ENCODE measurements around the gene IQUB. TPM values are rescaled to one million over a fixed set of nuclear protein-coding genes. Genes with fewer than 3 reads are reported as not detected.
"Not testable (repeated sequence)": the region's sequence is repeated elsewhere in the genome, so short reads cannot be mapped to it uniquely, and the experiment has no call there.

The IQUB gene
- total RNA-seq, 1 donor from 2014 or later, result not detected

GRCh38 chr7:123533553-123533917 is 860 bp downstream of the IQUB start:
- peak overlapping the region; percentile 97 for H3K4me3 Mint-ChIP-seq
- no peak for DNase-seq
- H3K9me3 Mint-ChIP-seq, result no peaks in the 10 kb centered on the region
- H3K27me3 Mint-ChIP-seq, result peaks cover 29% of the 10 kb centered on the region
- no peaks in the 10 kb centered on the region for H3K36me3 Mint-ChIP-seq (ENCODE audit: low read depth)
- peaks cover 22% of the 10 kb centered on the region for H3K4me1 Mint-ChIP-seq
- no peak overlapping the region for H3K27ac Mint-ChIP-seq
- intact Hi-C loops (cut with micrococcal nuclease), result no loop called here

GRCh38 chr7:123532788-123533552 is 1.4 kb downstream of the IQUB start:
- H3K36me3 Mint-ChIP-seq (ENCODE audit: low read depth); intact Hi-C loops (cut with micrococcal nuclease); H3K9me3 Mint-ChIP-seq; H3K27ac Mint-ChIP-seq: not testable (repeated sequence)
- peak overlapping the region; percentile 46 for H3K4me3 Mint-ChIP-seq
- H3K4me1 Mint-ChIP-seq, result peaks cover 17% of the 10 kb centered on the region
- peak; percentile 82 for DNase-seq
- peaks cover 29% of the 10 kb centered on the region for H3K27me3 Mint-ChIP-seq

DNA sequence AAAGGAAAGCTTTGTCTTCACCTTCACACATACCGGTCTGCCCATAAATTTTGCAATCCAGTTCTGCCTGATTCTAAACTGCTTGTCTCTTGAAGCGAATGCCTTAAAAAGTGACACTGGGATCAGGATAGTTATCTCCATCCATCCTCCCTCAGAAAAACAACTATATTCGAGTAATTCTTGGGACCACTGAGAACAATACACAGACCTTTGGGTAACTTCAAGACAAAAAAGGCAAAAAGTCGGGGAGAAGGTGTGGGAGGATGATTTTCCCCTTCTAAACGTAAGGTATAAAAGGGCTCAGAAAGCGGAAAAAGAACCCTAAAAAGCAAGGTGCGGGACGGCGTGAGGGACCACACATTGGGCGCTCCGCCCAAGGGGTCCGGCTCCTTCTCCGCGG is 2.1 kb downstream of the IQUB start:
- DNase-seq; H3K36me3 Mint-ChIP-seq (ENCODE audit: low read depth); H3K27ac Mint-ChIP-seq; intact Hi-C loops (cut with micrococcal nuclease); H3K9me3 Mint-ChIP-seq: not testable (repeated sequence)
- Mint-ChIP-seq H3K4me3 (peak overlapping the region; percentile 60), H3K4me1 (peaks cover 17% of the 10 kb centered on the region), H3K27me3 (peaks cover 29% of the 10 kb centered on the region)

DNA sequence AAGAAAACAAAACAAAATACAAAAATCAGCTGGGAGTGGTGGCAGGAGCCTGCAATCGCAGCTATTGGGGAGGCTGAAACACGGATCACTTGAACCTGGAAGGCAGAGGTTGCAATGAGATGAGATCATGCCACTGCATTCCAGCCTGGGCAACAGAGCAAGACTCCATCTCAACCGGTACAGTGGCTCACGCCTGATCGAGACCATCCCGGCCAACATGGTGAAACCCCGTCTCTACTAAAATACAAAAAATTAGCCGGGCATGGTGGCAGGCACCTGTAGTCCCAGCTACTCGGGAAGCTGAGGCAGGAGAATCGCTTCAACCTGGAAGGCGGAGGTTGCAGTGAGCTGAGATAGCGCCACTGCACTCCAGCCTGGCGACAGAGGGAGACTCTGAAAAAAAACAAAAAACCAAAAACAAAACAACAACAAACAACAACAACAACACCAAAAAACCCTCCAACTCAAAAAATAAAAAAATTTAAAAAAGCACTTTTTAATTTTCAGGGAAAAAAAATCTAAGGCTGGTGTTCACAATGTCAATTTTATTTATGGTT is 4.3 kb downstream of the IQUB start:
- H3K9me3 Mint-ChIP-seq; DNase-seq; intact Hi-C loops (cut with micrococcal nuclease): not testable (repeated sequence)

GRCh38 chr7:123528265-123528664 is 6.1 kb downstream of the IQUB start:
- Mint-ChIP-seq H3K9me3 (no peaks in the 10 kb centered on the region), H3K36me3 (ENCODE audit: low read depth) (no peaks in the 10 kb centered on the region), H3K27me3 (peaks cover 18% of the 10 kb centered on the region), H3K4me1 (peaks cover 5% of the 10 kb centered on the region), H3K27ac (no peak overlapping the region), H3K4me3 (no peak overlapping the region)
- intact Hi-C loops (cut with micrococcal nuclease), result no loop called here
- DNase-seq, result no peak

More for the DNA sequence above, 4.3 kb downstream of the IQUB start:
- not testable (repeated sequence) for H3K4me3 Mint-ChIP-seq; H3K27ac Mint-ChIP-seq; H3K36me3 Mint-ChIP-seq (ENCODE audit: low read depth)
- H3K4me1 Mint-ChIP-seq, result peaks cover 13% of the 10 kb centered on the region
- peaks cover 29% of the 10 kb centered on the region for H3K27me3 Mint-ChIP-seq

DNA sequence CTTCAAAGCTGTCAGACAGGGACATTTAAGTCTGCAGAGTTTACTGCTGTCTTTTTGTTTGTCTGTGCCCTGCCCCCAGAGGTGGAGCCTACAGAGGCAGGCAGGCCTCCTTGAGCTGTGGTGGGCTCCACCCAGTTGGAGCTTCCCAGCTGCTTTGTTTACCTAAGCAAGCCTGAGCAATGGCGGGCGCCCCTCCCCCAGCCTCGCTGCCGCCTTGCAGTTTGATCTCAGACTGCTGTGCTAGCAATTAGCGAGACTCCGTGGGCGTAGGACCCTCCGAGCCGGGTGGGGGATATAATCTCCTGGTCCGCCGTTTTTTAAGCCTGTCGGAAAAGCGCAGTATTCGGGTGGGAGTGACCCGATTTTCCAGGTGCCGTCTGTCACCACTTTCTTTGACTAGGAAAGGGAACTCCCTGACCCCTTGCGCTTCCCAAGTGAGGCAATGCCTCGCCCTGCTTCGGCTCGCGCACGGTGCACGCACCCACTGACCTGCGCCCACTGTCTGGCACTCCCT is 6.6 kb downstream of the IQUB start:
- DNase-seq; H3K27ac Mint-ChIP-seq; H3K36me3 Mint-ChIP-seq (ENCODE audit: low read depth); intact Hi-C loops (cut with micrococcal nuclease); H3K4me3 Mint-ChIP-seq; H3K4me1 Mint-ChIP-seq; H3K9me3 Mint-ChIP-seq: not testable (repeated sequence)
- peaks cover 15% of the 10 kb centered on the region for H3K27me3 Mint-ChIP-seq

DNA sequence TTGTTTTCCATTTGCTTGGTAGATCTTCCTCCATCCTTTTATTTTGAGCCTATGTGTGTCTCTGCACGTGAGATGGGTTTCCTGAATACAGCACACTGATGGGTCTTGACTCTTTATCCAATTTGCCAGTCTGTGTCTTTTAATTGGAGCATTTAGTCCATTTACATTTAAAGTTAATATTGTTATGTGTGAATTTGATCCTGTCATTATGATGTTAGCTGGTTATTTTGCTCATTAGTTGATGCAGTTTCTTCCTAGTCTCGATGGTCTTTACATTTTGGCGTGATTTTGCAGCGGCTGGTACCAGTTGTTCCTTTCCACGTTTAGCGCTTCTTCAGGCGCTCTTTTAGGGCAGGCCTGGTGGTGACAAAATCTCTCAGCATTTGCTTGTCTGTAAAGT is 7.9 kb downstream of the IQUB start:
- not testable (repeated sequence) for H3K9me3 Mint-ChIP-seq, H3K4me3 Mint-ChIP-seq

GRCh38 chr7:123522066-123522465 is 12.3 kb downstream of the IQUB start:
- DNase-seq, result no peak
- no peaks in the 10 kb centered on the region for H3K4me1 Mint-ChIP-seq
- H3K27ac Mint-ChIP-seq, result no peak overlapping the region
- intact Hi-C loops (cut with micrococcal nuclease), result no loop called here
- H3K9me3 Mint-ChIP-seq, result no peaks in the 10 kb centered on the region
- no peaks in the 10 kb centered on the region for H3K36me3 Mint-ChIP-seq (ENCODE audit: low read depth)
- H3K4me3 Mint-ChIP-seq, result no peak overlapping the region
- H3K27me3 Mint-ChIP-seq, result peaks cover 9% of the 10 kb centered on the region

More for the DNA sequence above, 7.9 kb downstream of the IQUB start:
- H3K27me3 Mint-ChIP-seq; H3K27ac Mint-ChIP-seq; H3K4me1 Mint-ChIP-seq; H3K36me3 Mint-ChIP-seq (ENCODE audit: low read depth); intact Hi-C loops (cut with micrococcal nuclease); DNase-seq: not testable (repeated sequence)

DNA sequence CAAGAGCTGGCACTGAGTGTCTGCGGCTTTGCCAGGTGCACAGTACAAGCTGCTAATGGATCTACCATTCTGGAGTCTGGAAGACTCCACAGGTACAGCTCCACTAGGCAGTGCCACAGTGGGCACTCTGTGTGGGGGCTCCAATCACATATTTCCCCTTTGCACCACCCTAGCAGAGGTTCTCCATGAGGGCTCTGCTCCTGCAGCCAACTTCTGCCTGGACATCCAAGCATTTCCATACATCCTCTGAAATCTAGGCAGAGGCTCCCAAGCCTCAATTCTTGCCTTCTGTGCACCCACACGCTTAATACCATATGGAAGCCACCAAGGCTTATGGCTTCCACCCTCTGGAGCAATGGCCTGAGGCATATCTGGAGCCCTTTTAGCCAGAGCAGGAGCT is 29.2 kb downstream of the IQUB start:
- peaks cover 8% of the 10 kb centered on the region for H3K27me3 Mint-ChIP-seq
- H3K27ac Mint-ChIP-seq, result no peak overlapping the region
- no peaks in the 10 kb centered on the region for H3K4me1 Mint-ChIP-seq
- H3K36me3 Mint-ChIP-seq (ENCODE audit: low read depth), result no peaks in the 10 kb centered on the region
- DNase-seq, result no peak
- H3K4me3 Mint-ChIP-seq, result no peak overlapping the region
- H3K9me3 Mint-ChIP-seq, result no peaks in the 10 kb centered on the region
- intact Hi-C loops (cut with micrococcal nuclease), result no loop called here

DNA sequence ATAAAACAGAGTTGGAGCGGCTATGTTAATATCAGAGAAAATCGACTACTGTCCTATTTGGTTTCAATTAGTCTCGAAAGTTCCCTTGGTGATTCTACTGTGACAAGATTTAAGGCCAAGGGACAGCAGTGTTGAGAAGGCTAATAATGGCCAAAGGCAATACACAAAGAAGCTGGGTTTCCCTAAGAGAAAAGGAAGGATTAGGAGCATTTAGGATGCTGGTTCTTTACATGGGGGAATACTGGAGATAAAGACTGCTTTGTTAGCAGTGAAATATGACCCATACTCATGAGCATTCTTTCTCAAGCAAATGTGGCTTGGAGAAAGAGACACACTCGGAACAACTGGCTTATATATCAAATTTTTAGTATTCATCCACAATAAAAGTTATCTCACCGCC is 32.2 kb downstream of the IQUB start:
- no peaks in the 10 kb centered on the region for H3K36me3 Mint-ChIP-seq (ENCODE audit: low read depth)
- DNase-seq, result no peak
- H3K4me1 Mint-ChIP-seq, result no peaks in the 10 kb centered on the region
- no peak overlapping the region for H3K27ac Mint-ChIP-seq
- H3K27me3 Mint-ChIP-seq, result peaks cover 12% of the 10 kb centered on the region
- intact Hi-C loops (cut with micrococcal nuclease), result no loop called here
- no peak overlapping the region for H3K4me3 Mint-ChIP-seq
- H3K9me3 Mint-ChIP-seq, result no peaks in the 10 kb centered on the region

DNA sequence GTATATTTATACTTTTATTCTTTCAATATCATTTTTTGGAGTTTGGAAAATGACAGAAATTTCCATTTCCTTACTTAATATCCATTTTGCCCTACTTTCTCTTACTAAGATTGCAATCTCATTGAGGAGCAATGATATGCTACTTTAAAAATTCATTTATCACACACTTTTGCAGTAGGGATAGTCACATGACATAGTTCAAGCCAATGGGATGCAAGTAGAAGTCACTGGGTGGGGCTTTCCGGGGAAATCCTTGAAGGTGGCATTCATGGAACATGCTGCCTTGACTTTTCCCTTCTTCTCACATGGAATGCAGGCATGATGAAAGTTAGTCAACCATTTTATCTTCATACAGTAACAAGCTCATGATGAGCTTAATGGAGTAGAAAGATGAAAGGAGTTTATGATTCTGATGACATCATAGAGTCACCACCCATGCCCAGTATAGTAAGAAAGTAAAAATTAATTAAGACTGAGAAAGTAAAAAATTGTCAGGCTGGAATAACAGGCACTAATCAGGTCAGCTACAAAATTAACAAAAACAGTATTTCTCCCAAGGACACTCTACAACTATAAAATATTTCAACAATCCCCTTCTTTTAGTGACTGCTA is 33.4 kb downstream of the IQUB start:
- no peak for DNase-seq
- no peak overlapping the region for H3K4me3 Mint-ChIP-seq
- no peak overlapping the region for H3K27ac Mint-ChIP-seq
- H3K27me3 Mint-ChIP-seq, result peaks cover 14% of the 10 kb centered on the region
- H3K36me3 Mint-ChIP-seq (ENCODE audit: low read depth), result no peaks in the 10 kb centered on the region
- intact Hi-C loops (cut with micrococcal nuclease), result no loop called here
- no peaks in the 10 kb centered on the region for H3K4me1 Mint-ChIP-seq
- H3K9me3 Mint-ChIP-seq, result no peaks in the 10 kb centered on the region

DNA sequence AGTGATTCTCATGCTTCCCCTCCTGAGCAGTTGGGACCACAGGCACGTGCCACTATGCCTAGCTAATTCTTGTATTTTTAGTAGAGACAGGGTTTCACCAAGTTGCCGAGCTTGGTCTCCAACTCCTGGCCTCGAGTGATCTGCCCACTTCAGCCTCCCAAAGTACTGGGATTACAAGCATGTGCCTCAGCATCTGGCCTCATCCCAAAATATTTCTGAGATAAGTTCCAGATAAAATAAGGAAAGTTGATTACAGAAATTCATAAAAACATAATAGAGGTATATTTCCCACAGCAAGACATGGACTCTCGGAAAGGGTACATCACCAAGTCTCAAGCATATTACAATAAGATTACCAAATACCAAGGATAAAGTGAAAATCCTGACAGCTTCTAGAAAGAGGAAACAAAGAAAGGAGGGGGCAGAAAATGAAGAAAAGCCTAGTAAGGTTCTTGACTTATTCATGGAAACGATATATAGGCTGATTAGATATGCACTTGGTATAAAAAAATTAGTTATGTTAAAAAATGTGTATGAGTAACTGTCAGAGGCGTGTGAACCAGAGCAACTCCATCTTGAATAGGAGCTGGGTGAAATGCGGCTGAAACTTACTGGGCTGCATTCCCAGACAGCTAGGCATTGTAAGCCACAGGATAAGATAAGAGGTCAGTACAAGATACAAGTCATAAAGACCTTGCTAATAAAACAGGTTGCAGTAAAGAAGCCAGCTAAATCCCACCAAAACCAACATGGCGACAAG is 35.0 kb downstream of the IQUB start:
- intact Hi-C loops (cut with micrococcal nuclease), result loop anchor here (5.0 kb wide), 1 partner anchor 583 kb away; no protein-coding TSS in a partner anchor
- Mint-ChIP-seq H3K27ac (no peak overlapping the region), H3K4me3 (no peak overlapping the region)

DNA sequence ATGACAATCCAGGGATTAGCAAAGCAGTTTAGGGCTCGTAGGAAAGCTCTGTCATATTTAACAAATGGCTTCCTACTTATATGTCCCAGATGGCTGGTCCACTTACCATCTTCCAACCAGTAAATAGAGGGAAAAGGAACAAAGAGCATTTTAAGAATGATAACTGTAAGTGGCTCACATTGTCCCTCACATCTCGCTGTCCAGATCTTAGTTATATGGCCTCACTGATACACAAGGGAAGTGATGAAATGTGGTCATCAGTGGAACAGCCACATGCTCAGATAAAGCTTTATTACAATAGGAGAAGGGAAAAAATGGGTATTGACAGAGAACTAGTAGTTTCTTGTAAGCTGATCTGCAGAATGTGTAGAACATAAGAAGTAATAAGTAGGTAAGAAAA is 35.8 kb downstream of the IQUB start:
- intact Hi-C loops (cut with micrococcal nuclease), result loop anchor here (5.0 kb wide), 1 partner anchor 584 kb away; no protein-coding TSS in a partner anchor
- no peak overlapping the region for H3K27ac Mint-ChIP-seq
- H3K9me3 Mint-ChIP-seq, result no peaks in the 10 kb centered on the region
- H3K27me3 Mint-ChIP-seq, result peaks cover 14% of the 10 kb centered on the region
- H3K36me3 Mint-ChIP-seq (ENCODE audit: low read depth), result no peaks in the 10 kb centered on the region
- no peak for DNase-seq
- H3K4me1 Mint-ChIP-seq, result no peaks in the 10 kb centered on the region
- H3K4me3 Mint-ChIP-seq, result no peak overlapping the region

More for the DNA sequence above, 35.0 kb downstream of the IQUB start:
- DNase-seq, result no peak
- Mint-ChIP-seq H3K4me1 (no peaks in the 10 kb centered on the region), H3K36me3 (ENCODE audit: low read depth) (no peaks in the 10 kb centered on the region), H3K9me3 (no peaks in the 10 kb centered on the region), H3K27me3 (peaks cover 14% of the 10 kb centered on the region)

Measured in activated CD4-positive, alpha-beta T cell treated with anti-CD3 and anti-CD28 coated beads, Interleukin-2, amount 10 ng/mL, durations not matched to agents 24 days and 14 days (primary cell).